Measurements from ENCODE around the gene CHURC1. TPM values are rescaled to one million over a fixed set of nuclear protein-coding genes. Genes with fewer than 3 reads are reported as not detected.

CHURC1 gene
- total and polyA plus RNA-seq, 2 donors (not counting 1 experiment from before 2014, with no cell fraction given) = 29.7 to 77.1 TPM

DNA sequence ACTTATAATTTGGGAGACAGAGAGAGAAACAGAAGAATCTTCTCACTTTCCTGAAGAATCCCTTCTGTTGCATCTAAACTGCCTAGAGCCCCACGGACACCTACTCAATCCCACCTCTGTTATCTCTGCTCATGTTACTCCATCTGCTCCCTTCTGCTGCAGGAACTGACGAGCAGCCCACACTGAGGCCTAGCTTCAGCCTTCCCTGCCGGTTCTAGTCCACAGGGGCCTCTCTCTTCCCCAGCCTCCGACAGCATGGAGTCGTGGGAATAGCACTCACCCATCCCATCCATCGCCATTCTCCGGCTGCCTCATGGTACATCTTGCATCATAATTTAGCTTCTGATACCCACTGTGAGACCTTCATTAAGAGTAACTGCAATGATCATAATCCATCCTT lies 53.9 kb downstream of the CHURC1 start:
- Histone ChIP-seq H3K9ac (ENCODE audit: low read length) (no peak overlapping the region), H2AFZ (ENCODE audit: insufficient read depth, low read depth, low read length, poor library complexity, severe bottlenecking) (no peak overlapping the region), H3K4me3 (ENCODE audit: control extremely low read depth in 1 of 5, extremely low read depth in 1 of 5, insufficient read depth in 1 of 5, low read depth in 2 of 5, low read length in 4 of 5) (no peak overlapping the region), H4K20me1 (ENCODE audit: control insufficient read depth, insufficient read depth, low read length, poor library complexity, severe bottlenecking) (no peaks in the 10 kb centered on the region), H3K27me3 (replicated peaks in 1 of 4; ENCODE audit: control extremely low read depth in 1 of 4, control insufficient read depth in 3 of 4, insufficient read depth in 4 of 4, low read length in 3 of 4) (peaks cover 0 to 26% (median 9%) of the 10 kb centered on the region in 4 experiments), H3K4me1 (ENCODE audit: control insufficient read depth in 2 of 2, insufficient read depth in 2 of 2, low read length in 2 of 2) (peaks cover 11% of the 10 kb centered on the region in 2 donors), H3K27ac (ENCODE audit: low read length in 2 of 2) (no peak overlapping the region), H3K79me2 (ENCODE audit: control insufficient read depth, insufficient read depth, low read length) (no peaks in the 10 kb centered on the region), H3K36me3 (replicated peaks in 1 of 2; ENCODE audit: control extremely low read depth in 1 of 2, control insufficient read depth in 1 of 2, extremely low read depth in 1 of 2, insufficient read depth in 2 of 2, low read length in 1 of 2) (no peaks in the 10 kb centered on the region), H3K4me2 (replicated peaks; ENCODE audit: low read depth, low read length, poor library complexity, severe bottlenecking) (no peak overlapping the region), H3K9me3 (ENCODE audit: control extremely low read depth in 1 of 3, control insufficient read depth in 2 of 3, insufficient read depth in 1 of 3, low read length in 2 of 3) (no peaks in the 10 kb centered on the region)
- DNase-seq = no peak
- peaks cover 15% of the 10 kb centered on the region for H3K27me3 Mint-ChIP-seq
- WGBS (ENCODE audit: insufficient coverage) = 96% methylated on average over 7 of the region's 7 CpGs
- no peak overlapping the region for H3K4me3 Mint-ChIP-seq
- ATAC-seq (ENCODE audit: low read depth) = no peak
- no peak overlapping the region for H3K27ac Mint-ChIP-seq
- no peak for TF ChIP-seq EZH2 (IDR thresholded peaks at IDR 0.05; ENCODE audit: borderline replicate concordance, insufficient read depth, low read depth, low read length, poor library complexity, severe bottlenecking)
- TF ChIP-seq, protein P1, sequence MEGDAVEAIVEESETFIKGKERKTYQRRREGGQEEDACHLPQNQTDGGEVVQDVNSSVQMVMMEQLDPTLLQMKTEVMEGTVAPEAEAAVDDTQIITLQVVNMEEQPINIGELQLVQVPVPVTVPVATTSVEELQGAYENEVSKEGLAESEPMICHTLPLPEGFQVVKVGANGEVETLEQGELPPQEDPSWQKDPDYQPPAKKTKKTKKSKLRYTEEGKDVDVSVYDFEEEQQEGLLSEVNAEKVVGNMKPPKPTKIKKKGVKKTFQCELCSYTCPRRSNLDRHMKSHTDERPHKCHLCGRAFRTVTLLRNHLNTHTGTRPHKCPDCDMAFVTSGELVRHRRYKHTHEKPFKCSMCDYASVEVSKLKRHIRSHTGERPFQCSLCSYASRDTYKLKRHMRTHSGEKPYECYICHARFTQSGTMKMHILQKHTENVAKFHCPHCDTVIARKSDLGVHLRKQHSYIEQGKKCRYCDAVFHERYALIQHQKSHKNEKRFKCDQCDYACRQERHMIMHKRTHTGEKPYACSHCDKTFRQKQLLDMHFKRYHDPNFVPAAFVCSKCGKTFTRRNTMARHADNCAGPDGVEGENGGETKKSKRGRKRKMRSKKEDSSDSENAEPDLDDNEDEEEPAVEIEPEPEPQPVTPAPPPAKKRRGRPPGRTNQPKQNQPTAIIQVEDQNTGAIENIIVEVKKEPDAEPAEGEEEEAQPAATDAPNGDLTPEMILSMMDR (IDR thresholded peaks at IDR 0.05) = no peak
- H3K9me3 Mint-ChIP-seq (ENCODE audit: insufficient read depth) = no peaks in the 10 kb centered on the region
- POLR2A ChIA-PET = no interaction called here
- H3K4me1 Mint-ChIP-seq = peaks cover 6% of the 10 kb centered on the region
- CTCF ChIA-PET = no interaction called here
- intact Hi-C loops (cut with micrococcal nuclease) = no loop called here

DNA sequence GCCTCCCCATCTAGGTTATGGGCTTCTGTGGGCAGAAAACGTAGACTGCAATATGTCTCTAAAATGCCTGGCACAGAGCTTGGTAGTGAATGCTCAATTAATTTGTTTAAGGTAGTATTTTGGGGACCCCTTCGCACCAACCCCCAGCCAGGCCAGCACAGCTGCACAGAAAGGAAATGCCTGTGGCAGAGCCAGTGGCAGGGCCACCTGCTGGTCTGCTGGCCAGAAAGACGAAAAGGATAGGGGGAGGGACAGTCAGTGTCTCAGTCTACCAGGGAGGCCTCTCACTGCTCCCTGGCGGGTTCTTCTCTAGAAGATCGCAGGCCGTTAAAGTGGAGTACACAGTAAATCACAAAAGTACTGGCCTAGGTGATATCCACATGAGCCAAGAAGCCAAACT lies 54.4 kb downstream of the CHURC1 start:
- no peak for DNase-seq
- H3K4me3 ChIP-seq (ENCODE audit: control extremely low read depth in 1 of 5, extremely low read depth in 1 of 5, insufficient read depth in 1 of 5, low read depth in 2 of 5, low read length in 4 of 5) = no peak overlapping the region
- CTCF ChIA-PET = no interaction called here
- no peaks in the 10 kb centered on the region for H4K20me1 ChIP-seq (ENCODE audit: control insufficient read depth, insufficient read depth, low read length, poor library complexity, severe bottlenecking)
- peaks cover 11% of the 10 kb centered on the region in 2 donors for H3K4me1 ChIP-seq (ENCODE audit: control insufficient read depth in 2 of 2, insufficient read depth in 2 of 2, low read length in 2 of 2)
- H3K36me3 ChIP-seq (replicated peaks in 1 of 2; ENCODE audit: control extremely low read depth in 1 of 2, control insufficient read depth in 1 of 2, extremely low read depth in 1 of 2, insufficient read depth in 2 of 2, low read length in 1 of 2) = no peaks in the 10 kb centered on the region
- no peaks in the 10 kb centered on the region for H3K9me3 ChIP-seq (ENCODE audit: control extremely low read depth in 1 of 3, control insufficient read depth in 2 of 3, insufficient read depth in 1 of 3, low read length in 2 of 3)
- Mint-ChIP-seq H3K27ac (no peak overlapping the region), H3K4me1 (peaks cover 6% of the 10 kb centered on the region), H3K4me3 (no peak overlapping the region), H3K9me3 (ENCODE audit: insufficient read depth) (no peaks in the 10 kb centered on the region), H3K27me3 (peaks cover 15% of the 10 kb centered on the region)
- H3K4me2 ChIP-seq (replicated peaks; ENCODE audit: low read depth, low read length, poor library complexity, severe bottlenecking) = no peak overlapping the region
- 72% methylated on average over 4 of the region's 6 CpGs for WGBS (ENCODE audit: insufficient coverage)
- POLR2A ChIA-PET = no interaction called here
- no peak overlapping the region for H3K9ac ChIP-seq (ENCODE audit: low read length)
- no peak overlapping the region for H2AFZ ChIP-seq (ENCODE audit: insufficient read depth, low read depth, low read length, poor library complexity, severe bottlenecking)
- no peak for ATAC-seq (ENCODE audit: low read depth)
- peaks cover 0 to 27% (median 9%) of the 10 kb centered on the region in 4 experiments for H3K27me3 ChIP-seq (replicated peaks in 1 of 4; ENCODE audit: control extremely low read depth in 1 of 4, control insufficient read depth in 3 of 4, insufficient read depth in 4 of 4, low read length in 3 of 4)
- intact Hi-C loops (cut with micrococcal nuclease) = no loop called here
- TF ChIP-seq EZH2 (IDR thresholded peaks at IDR 0.05; ENCODE audit: borderline replicate concordance, insufficient read depth, low read depth, low read length, poor library complexity, severe bottlenecking) = no peak
- TF ChIP-seq, protein P1 (IDR thresholded peaks at IDR 0.05) = no peak
- H3K79me2 ChIP-seq (ENCODE audit: control insufficient read depth, insufficient read depth, low read length) = no peaks in the 10 kb centered on the region
- no peak overlapping the region for H3K27ac ChIP-seq (ENCODE audit: low read length in 2 of 2)

Data from B cell (primary cell).